Midbrain (tissue), 1 donor: ENCODE results near the gene ATP8B4.
"Not testable (repeated sequence)": the region's sequence is repeated elsewhere in the genome, so short reads cannot be mapped to it uniquely, and the experiment has no call there.

Source experiments
- DNase-seq: peaks from one replicate; lab custom pipeline; 2025; lab: John Stamatoyannopoulos, UW

Gene ATP8B4, protein sequence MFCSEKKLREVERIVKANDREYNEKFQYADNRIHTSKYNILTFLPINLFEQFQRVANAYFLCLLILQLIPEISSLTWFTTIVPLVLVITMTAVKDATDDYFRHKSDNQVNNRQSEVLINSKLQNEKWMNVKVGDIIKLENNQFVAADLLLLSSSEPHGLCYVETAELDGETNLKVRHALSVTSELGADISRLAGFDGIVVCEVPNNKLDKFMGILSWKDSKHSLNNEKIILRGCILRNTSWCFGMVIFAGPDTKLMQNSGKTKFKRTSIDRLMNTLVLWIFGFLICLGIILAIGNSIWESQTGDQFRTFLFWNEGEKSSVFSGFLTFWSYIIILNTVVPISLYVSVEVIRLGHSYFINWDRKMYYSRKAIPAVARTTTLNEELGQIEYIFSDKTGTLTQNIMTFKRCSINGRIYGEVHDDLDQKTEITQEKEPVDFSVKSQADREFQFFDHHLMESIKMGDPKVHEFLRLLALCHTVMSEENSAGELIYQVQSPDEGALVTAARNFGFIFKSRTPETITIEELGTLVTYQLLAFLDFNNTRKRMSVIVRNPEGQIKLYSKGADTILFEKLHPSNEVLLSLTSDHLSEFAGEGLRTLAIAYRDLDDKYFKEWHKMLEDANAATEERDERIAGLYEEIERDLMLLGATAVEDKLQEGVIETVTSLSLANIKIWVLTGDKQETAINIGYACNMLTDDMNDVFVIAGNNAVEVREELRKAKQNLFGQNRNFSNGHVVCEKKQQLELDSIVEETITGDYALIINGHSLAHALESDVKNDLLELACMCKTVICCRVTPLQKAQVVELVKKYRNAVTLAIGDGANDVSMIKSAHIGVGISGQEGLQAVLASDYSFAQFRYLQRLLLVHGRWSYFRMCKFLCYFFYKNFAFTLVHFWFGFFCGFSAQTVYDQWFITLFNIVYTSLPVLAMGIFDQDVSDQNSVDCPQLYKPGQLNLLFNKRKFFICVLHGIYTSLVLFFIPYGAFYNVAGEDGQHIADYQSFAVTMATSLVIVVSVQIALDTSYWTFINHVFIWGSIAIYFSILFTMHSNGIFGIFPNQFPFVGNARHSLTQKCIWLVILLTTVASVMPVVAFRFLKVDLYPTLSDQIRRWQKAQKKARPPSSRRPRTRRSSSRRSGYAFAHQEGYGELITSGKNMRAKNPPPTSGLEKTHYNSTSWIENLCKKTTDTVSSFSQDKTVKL

DNA sequence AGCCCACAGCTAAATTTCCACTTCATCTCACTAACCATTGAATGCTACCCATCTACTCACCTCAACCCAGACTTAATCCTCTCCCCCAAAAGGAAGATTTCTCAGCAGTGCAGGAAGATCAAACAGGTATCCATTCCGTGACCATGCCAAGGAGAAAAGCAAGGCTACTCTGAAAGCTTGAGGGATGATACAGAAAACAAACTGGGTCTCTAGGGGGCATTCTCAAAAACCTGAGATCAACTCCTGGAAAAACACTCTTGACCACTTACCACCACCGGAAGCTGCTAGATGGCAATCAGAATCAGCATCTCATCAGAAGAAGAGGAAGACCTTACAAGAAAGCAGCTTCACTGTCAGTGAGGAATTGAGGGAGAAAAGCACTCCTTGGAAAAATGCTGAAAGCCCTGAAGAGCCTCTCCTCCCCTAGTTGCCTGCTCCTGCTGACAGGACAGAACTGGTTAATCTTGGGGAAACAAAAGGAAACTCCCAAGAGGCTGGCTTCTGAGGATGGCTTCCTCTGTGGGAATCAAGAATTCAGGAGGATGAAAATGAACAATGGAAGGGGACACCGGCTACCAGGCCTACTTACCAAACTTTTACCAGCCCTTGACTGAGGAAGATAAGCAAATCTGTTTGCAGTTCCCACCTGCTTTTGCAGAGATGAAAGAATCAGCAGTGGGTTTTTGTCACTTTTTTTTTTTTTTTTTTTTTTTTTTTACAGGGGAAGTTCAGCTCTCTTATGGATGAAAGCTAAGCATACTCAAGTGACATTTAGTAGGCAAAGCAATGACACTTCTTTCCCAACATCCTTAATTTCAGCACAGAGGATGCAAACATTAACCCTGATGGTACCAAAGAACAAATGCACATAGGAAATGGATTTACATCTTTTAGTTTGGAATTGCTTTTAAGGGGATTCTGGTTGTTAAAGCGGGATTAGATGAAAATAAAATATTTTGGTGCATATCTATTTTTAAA, at the start of gene ATP8B4:
Gene ATP8B4 (minus strand): TSS at position 171 of the 978 bp plus-strand sequence. CDS start 12,267 bp downstream, outside the sequence.
- no peak for DNase-seq

DNA sequence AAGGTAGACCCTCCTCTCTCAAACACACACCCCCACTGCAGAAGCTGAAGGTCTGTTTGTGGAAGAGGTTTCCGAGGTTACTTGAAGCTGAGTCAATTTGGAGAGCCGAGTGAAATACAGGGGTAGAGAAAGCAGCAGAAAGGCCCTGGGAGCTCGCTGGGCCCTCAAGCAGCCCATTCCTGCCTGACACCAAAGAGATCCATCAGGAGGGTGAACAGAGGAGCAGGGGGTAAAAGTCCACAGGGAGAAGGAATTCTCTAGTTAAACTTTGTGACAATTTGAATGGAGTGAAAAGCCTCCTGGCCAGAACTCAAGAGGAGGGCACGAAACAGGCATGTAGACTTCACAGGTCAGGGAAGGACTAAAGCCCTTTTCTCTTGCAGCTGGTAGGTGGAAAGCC, 49.3 kb upstream of the ATP8B4 start:
- DNase-seq = no peak

DNA sequence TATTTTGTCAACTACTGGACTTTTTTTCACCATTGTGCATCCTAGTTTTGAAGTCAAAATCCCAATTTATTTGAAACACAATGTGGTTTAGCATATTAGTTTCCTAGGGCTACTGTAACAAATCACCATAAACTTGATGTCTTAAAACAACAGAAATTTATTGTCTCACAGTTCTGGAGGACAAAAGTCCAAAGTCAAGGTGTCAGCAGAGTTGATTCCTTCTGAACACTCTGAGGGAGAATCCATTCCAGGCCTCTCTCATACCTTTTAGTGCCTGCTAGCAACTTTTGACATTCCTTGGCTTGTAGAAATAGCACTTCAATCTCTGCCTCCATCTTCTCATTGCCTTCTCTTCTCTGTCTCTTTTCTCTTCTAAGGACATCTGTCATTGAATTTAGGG, 48.1 kb upstream of the ATP8B4 start:
- DNase-seq = no peak

DNA sequence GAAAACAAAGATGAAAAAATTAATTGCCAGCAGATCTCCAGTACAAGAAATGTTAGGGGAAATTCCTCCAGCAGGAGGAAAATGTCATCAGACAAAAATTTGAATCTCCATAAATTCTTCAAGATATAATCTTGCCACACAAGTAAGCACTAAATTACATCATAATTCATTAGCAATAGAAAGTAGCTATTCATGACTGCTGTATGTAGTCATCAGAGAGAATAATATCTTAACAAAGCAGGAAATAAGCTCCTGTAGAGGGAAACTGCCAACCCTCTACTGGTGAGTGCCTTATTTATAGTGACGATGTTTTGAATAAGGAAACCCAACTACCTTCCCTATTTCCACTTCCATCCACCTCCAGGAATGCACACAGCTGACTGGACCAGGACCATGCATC, 47.2 kb upstream of the ATP8B4 start:
- DNase-seq = no peak

DNA sequence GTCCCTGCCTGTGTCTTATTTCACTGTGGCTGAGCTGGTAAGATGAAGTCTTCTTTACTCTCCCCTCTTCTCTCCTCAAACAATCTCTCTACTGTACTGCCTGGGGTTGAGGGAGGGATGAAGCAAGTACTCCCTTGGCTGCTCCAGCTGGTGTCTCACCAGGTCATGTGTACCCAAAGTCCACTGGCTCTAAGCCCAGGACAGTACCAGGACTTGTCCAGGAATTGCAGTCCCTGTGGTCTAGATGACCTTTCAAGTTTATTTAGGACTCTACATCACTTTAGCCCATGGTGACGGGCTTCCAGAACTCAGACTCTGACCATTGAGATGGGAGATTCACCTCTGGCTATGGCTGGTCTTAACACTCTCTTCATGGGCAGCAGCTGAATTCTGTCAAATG, 45.4 kb upstream of the ATP8B4 start:
- no peak for DNase-seq

DNA sequence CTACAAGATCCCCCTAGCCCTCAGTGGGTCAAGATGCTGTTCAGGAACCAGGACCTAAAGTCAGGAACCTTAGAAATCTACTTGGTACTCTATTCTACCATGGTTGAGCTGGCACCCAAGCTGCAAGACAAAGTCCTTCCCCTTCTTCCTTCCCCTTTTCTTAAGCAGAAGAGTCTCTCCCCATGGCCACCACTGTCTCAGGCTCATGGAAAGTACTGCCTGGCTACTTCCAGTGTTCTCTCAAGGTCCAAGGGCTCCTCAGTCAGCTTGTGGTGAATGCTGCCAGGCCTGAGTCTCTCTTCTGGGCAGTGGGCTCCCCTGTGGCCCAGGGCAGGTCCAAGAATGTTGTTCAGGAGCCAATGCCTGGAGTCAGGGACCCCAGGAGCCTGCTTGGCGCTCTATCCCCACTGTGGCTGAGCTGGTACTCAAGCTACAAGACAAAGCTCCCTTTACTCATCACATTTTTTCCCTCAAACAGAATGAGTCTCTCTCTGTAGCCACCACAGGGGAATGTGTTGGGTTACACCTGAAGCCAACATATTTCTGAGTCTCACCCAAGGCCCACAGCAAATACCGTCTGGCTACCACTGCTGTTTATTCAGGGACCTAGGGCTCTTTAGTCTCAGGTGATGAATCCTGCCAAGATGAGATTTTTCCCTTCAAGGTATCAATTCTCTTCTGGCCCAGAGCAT, 44.8 kb upstream of the ATP8B4 start:
- DNase-seq = no peak

DNA sequence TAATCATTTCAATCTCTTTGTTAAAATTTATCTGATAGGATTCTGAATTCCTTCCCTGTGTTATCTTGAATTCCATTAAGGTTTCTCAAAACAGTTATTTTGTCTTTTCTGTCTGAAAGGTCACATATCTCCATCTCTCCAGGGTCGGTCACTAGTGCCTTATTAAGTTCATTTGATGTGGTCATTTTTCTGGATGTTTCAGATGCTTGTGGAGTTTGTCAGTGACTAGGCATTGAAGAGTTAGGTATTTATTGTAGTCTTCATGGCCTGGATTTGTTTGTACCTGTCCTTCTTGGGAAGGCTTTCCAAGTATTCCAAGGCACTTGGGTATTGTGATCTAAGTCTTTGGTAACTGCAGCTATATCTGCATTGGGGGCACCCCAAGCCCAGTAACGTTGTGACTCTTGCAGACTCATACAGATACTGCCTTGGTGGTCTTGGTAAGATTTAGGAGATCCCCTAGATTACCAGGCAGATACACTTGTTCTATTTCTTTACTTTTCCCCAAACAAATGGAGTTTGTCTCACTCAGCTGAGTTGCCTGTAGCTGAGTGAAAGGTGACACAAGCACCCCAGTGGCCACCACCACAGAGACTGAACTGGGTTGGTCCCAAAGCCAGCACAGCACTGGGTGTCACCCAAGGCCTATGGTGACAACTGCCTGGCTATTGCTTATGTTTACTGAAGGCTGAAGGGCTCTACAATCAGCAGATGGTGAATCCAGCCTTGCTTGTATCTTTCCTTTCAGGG, 44.1 kb upstream of the ATP8B4 start:
- no peak for DNase-seq

DNA sequence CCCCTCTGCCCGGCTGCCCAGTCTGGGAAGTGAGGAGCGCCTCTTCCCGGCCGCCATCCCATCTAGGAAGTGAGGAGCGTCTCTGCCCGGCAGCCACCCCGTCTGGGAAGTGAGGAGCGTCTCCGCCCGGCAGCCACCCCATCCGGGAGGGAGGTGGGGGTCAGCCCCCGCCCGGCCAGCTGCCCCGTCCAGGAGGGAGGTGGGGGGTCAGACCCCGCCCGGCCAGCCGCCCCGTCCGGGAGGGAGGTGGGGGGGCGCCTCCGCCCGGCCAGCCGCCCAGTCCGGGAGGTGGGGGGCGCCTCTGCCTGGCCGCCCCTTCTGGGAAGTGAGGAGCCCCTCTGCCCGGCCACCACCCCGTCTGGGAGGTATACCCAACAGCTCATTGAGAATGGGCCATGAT, 39.2 kb upstream of the ATP8B4 start:
- not testable (repeated sequence) for DNase-seq

- DNase-seq = no peak
Observed at GRCh38 chr15:50151476-50151875, 32.4 kb upstream of the ATP8B4 start.

DNA sequence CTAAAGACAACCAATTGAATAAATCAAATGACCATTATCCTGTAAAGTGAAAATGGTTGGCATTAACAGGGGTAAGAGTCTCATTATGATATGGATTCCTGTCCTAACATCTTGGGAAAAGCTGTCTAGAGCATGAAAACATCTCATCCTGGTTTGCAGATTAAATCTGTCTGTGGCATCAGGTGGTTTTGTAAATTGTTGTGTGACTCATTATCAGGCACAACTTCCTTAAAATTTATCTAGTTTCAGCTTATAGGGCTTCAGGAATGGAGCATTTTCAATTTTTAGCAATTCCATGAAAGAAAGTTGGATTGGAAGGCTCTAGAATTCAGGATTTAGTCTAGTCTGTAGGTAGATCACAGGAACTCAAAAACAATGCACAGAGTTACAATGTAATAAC, 31.8 kb upstream of the ATP8B4 start:
- no peak for DNase-seq

- no peak for DNase-seq
Observed at GRCh38 chr15:50150349-50150748, 31.3 kb upstream of the ATP8B4 start.

- no peak for DNase-seq
Observed at GRCh38 chr15:50149090-50149489, 30.1 kb upstream of the ATP8B4 start.

DNA sequence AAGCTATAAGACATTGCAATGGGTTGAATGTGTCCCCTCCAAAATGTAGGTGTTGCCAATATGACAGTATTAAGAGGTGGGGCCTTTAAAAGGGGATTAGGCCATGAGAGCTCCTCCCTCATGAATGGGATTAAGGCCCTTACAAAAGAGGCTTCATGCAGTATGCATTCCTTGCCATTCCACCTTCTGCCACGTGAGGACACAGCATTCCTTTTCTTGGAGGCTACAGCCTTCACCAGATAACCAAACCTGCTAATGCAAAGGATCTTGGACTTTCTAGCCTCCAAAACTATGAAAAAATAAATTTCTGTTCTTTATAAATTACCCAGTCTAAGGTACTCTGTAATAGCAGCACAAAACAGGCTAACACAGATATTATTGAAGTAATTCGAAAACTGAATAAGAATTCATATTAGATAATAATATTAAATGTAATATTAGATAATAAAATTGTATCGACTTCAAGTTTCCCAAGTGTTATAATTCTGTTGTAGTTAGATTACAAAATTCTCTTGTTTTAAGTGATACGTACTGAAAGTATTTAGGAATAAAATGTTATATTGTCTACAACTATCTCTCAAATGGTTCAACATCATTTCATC, 29.4 kb upstream of the ATP8B4 start:
- no peak for DNase-seq

DNA sequence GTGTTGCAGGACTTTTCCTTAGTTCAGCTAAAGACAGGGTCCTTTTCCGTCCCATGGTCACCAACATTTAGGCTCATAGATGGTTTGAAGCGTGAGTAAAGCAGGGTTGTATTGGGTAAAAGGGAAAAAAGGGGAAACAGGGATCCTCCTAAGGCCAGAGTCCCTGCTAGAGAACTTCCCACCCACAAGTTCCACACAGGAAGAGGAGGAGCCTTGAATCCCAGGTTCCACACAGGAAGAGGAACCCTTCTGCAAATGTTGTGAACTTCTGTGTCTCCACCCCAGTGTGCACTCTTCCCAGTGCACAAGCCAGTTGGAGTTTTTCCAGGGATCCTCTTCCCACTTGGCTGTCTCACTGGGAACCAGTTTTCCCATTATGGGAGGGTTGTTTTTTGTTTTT, 27.6 kb upstream of the ATP8B4 start:
- no peak for DNase-seq

- peak; percentile 76 for DNase-seq
Observed at GRCh38 chr15:50145451-50145872, 26.4 kb upstream of the ATP8B4 start.

DNA sequence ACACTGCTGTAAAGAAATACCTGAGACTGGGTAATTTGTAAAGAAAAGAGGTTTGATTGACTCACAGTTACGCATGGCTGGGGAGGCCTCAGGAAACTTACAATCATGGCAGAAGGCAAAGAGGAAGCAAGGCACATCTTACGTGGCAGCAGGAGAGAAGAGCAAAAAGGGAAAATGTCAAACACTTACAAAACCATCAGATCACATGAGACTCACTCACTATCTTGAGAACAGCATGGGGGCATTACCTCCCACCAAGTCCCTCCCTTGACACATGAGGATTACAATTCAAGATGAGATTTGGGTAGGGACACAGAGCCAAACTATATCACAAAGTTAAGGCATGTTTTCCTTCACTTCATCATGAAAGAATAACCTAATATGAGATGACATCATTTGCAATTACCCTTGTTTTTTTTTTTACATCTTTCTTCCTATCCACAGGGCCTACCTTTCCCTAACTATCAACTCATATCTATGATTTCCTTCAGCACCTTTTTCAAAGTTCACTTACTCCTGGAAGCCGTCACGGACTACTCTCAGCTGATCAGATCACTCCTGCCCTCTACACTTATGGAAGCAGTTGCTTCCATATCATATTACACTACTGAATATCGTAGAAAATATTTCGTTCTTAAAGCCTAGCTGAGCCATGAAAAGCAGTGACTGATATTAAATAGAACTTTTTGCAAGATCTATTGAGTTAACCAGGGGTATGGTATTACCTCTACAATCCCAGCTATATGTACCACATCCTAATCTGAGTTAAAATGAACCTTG, 25.5 kb upstream of the ATP8B4 start:
- no peak for DNase-seq

- no peak for DNase-seq
Observed at GRCh38 chr15:50143255-50143860, 24.3 kb upstream of the ATP8B4 start.

DNA sequence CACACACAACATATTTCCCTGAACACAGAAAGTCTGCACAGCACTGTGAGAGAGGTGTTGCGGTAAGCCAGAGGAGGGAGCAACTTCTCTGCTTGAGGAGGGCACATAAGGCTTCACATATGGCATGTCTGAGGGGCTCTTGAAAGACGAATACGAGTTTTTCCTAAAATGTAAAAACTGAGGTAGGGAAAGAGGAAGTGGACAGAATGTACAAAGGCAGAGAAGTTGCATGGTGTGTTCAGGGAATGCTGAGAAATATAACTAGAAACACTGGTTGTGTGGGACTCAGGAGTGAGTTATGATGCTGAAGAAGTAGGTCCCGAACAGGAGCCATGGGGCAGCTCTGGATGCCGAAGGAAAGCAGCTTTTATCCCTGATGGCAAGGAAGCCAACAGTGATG, 22.8 kb upstream of the ATP8B4 start:
- no peak for DNase-seq
